Activated naive CD8-positive, alpha-beta T cell treated with anti-CD3 and anti-CD28 coated beads, Interleukin-2, amount 10 ng/mL, durations not matched to agents 7 days and 5 days (primary cell): ENCODE results near the gene CENPM. TPM values are rescaled to one million over a fixed set of nuclear protein-coding genes. Genes with fewer than 3 reads are reported as not detected.
"Not testable (repeated sequence)": the region's sequence is repeated elsewhere in the genome, so short reads cannot be mapped to it uniquely, and the experiment has no call there.

ENCODE experiments used
- ATAC-seq: fragments of 150-1000 bp; cut with Tn5 transposase; one replicate; pipeline ENCODE4 v1.10.0; 2021; ENCODE audit warnings: low read depth, moderate library complexity
- POLR2A ChIA-PET: fragments of 350-600 bp; sonication (Branson Sonifier 250); formaldehyde crosslinking; loops from one replicate; lab custom pipeline; 2021; ENCODE audit warnings: antibody characterized with exemption; lab: Charles Lee
- DNase-seq: peaks from one replicate; pipeline ENCODE4 v3.0.0; 2021
- H3K27ac Mint-ChIP-seq: one replicate; pipeline ENCODE4 v1.8.0; 2022; ENCODE audit warnings: mild to moderate bottlenecking, mixed read lengths
- H3K27me3 Mint-ChIP-seq: one replicate; pipeline ENCODE4 v1.8.0; 2022; ENCODE audit warnings: mild to moderate bottlenecking, moderate library complexity, mixed read lengths
- H3K36me3 Mint-ChIP-seq: one replicate; pipeline ENCODE4 v1.8.0; 2021; ENCODE audit warnings: mild to moderate bottlenecking, mixed read lengths
- H3K4me1 Mint-ChIP-seq: one replicate; pipeline ENCODE4 v1.8.0; 2021; ENCODE audit warnings: mixed read lengths
- H3K4me3 Mint-ChIP-seq: one replicate; pipeline ENCODE4 v1.8.0; 2022; ENCODE audit warnings: mild to moderate bottlenecking, moderate library complexity, mixed read lengths
- H3K9me3 Mint-ChIP-seq: one replicate; pipeline ENCODE4 v1.8.0; 2021; ENCODE audit warnings: mixed read lengths
- total RNA-seq, 2 experiments: library from RNA; stranded (reverse); gene quantifications; one replicate each; pipeline ENCODE4 v1.2.3, GENCODE V29; 2021

Gene CENPM
- total RNA-seq, 2 experiments from 2014 or later = 45.4 to 53.2 TPM

GRCh38 chr22:41951898-41952474 lies 5.0 kb upstream of the CENPM start, which contains the start of gene SMIM45:
Gene SMIM45, plus strand, starts transcription at chr22:41952150.
- DNase-seq = no peak
- POLR2A ChIA-PET = interaction anchor here (1.5 kb wide), 1 partner anchor 127 kb away, joined by 3 read pairs; the partner anchor contains the start of gene SMDT1
- Mint-ChIP-seq H3K36me3 (no peaks in the 10 kb centered on the region), H3K4me3 (no peak within 1 kb of the TSS), H3K4me1 (peaks cover 13% of the 10 kb centered on the region), H3K27me3 (no peaks in the 10 kb centered on the region), H3K27ac (no peak within 1 kb of the TSS), H3K9me3 (no peaks in the 10 kb centered on the region)
- no peak for ATAC-seq

DNA sequence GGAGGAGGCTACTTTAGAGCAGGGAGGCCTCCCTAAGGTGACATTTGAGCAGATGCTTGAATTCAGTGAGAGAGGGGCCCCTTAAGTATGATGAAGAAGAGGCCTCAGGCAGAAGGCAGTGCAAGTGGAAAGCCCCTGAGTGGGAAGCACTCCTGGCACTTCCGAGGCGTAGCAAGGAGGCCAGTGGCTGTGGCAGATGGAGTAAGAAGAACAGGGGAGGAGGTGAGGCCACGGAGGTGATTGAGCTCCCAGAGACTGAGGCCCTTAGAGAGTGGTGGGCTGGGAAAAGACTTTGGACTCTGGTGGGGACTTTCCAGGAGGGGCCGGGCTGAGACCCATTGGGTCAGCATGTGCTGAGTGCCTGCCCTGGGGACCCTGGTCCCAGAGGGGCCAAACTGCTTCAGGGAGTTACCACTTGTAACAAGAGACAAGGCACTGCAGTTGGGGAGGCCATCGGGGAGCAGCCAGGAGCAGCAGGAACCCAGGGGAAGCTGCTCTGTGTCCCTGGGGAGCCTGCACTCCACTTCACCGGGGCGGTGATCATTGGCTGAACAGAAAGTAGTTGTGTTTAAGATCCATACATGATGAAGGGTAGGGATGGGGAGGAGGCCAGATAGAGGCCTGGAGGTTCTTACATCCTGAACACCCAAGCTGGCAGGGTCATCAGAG lies 2.5 kb upstream of the CENPM start:
- ATAC-seq = no peak
- POLR2A ChIA-PET = interaction anchor here (1.0 to 1.5 kb wide), 2 partner anchors 9 to 129 kb away, joined by 4 to 5 read pairs; no protein-coding TSS in a partner anchor
- Mint-ChIP-seq H3K4me3 (no peak overlapping the region), H3K36me3 (peaks cover 6% of the 10 kb centered on the region), H3K9me3 (no peaks in the 10 kb centered on the region), H3K4me1 (peaks cover 21% of the 10 kb centered on the region), H3K27ac (no peak overlapping the region), H3K27me3 (no peaks in the 10 kb centered on the region)
- no peak for DNase-seq

- H3K4me1 Mint-ChIP-seq = peaks cover 21% of the 10 kb centered on the region
- not testable (repeated sequence) for H3K27me3 Mint-ChIP-seq, ATAC-seq, H3K4me3 Mint-ChIP-seq, H3K9me3 Mint-ChIP-seq, DNase-seq, H3K36me3 Mint-ChIP-seq, H3K27ac Mint-ChIP-seq
- POLR2A ChIA-PET = interaction anchor here (0.6 to 1.5 kb wide), 2 partner anchors 9 to 342 kb away, joined by 3 to 5 read pairs; no protein-coding TSS in a partner anchor
Measured at GRCh38 chr22:41948928-41949296, 2.0 kb upstream of the CENPM start.

- Mint-ChIP-seq H3K9me3 (no peaks in the 10 kb centered on the region), H3K4me3 (no peak overlapping the region), H3K27ac (no peak overlapping the region), H3K36me3 (peaks cover 10% of the 10 kb centered on the region), H3K4me1 (peaks cover 24% of the 10 kb centered on the region), H3K27me3 (no peaks in the 10 kb centered on the region)
- no peak for ATAC-seq
- POLR2A ChIA-PET = interaction anchor here (0.6 to 1.2 kb wide), 4 partner anchors 9 to 341 kb away, joined by 3 to 4 read pairs (median 4); no protein-coding TSS in a partner anchor
- DNase-seq = no peak
Measured at GRCh38 chr22:41948142-41948541, 1.2 kb upstream of the CENPM start.

GRCh38 chr22:41947424-41948080 lies 600 bp upstream of the CENPM start:
- Mint-ChIP-seq H3K27me3 (no peaks in the 10 kb centered on the region), H3K36me3 (peaks cover 10% of the 10 kb centered on the region), H3K4me1 (peaks cover 28% of the 10 kb centered on the region), H3K9me3 (no peaks in the 10 kb centered on the region), H3K4me3 (peak overlapping the region; percentile 94), H3K27ac (peak overlapping the region; percentile 91)
- DNase-seq (no peak), ATAC-seq (no peak)
- POLR2A ChIA-PET = interaction anchor here (0.7 to 2.2 kb wide), 16 partner anchors 9 to 479 kb away, joined by 3 to 25 read pairs (median 4); partner anchors contain the start of genes ACO2, CCDC134, NDUFA6 and PHF5A

- H3K27ac Mint-ChIP-seq = no peak overlapping the region
- DNase-seq = no peak
- ATAC-seq = no peak
- no peaks in the 10 kb centered on the region for H3K27me3 Mint-ChIP-seq
- POLR2A ChIA-PET = interaction anchor here (0.7 kb wide), 1 partner anchor 508 kb away, joined by 5 read pairs; no protein-coding TSS in a partner anchor
- peak overlapping the region; percentile 12 for H3K4me3 Mint-ChIP-seq
- peaks cover 55% of the 10 kb centered on the region for H3K4me1 Mint-ChIP-seq
- H3K9me3 Mint-ChIP-seq = no peaks in the 10 kb centered on the region
- H3K36me3 Mint-ChIP-seq = peaks cover 21% of the 10 kb centered on the region
Measured at GRCh38 chr22:41943661-41944209, 3.2 kb downstream of the CENPM start.

DNA sequence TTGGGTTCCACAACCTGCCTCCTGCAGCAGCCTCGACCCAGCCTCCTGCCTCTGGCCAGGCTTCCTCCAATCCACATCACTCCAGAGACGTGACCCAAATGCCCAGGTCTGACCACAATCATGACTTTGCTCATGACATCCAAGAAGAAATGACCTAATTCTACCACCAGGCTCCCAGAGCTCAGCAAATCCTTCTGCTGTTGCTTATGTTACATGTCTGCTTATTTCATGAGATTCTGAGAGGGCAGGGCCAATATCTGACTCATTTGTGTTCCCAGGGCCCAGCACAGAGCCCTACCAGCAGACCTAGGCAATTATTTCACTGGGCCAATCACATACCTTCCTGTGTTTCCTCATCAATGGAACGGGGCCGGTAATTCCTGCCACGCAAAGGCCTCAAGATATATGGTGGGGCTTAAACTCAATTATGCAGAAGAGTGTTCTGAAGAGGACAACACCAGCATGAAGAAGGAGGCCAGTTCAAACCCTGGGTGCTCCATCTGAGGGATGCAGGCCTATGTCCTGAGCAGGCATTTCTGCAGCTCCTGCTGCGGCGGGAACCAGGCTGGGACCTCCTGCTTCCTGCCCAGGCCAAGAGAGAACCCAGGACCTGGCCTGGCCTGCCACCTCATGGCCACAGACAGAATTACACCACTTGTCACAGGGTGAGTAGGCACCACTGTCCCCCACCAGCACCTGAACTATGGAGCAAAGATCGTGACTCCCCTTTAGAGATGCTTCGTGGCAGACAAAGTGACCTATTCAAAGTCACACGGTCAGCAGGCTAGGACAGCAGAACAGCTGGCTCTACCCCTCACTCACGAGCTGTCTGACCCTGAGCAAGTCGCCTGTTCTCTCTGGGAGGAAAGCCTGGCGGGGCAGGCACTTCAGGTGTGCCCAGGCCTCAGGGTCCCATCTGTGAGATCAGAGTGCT lies 5.9 kb downstream of the CENPM start:
- H3K27me3 Mint-ChIP-seq = no peaks in the 10 kb centered on the region
- H3K36me3 Mint-ChIP-seq = peaks cover 21% of the 10 kb centered on the region
- peaks cover 44% of the 10 kb centered on the region for H3K4me1 Mint-ChIP-seq
- DNase-seq = peak; percentile 88
- peak overlapping the region; percentile 18 for H3K4me3 Mint-ChIP-seq
- no peaks in the 10 kb centered on the region for H3K9me3 Mint-ChIP-seq
- peak overlapping the region; percentile 91 for H3K27ac Mint-ChIP-seq
- POLR2A ChIA-PET = interaction anchor here (0.5 to 3.6 kb wide), 11 partner anchors 9 to 275 kb away, joined by 3 to 20 read pairs (median 6); partner anchors contain the start of genes CCDC134, MEI1, SNU13 and SREBF2
- peak; percentile 75 for ATAC-seq

- Mint-ChIP-seq H3K4me3 (peak overlapping the region; percentile 65), H3K27ac (peak overlapping the region; percentile 91), H3K36me3 (peaks cover 16% of the 10 kb centered on the region), H3K4me1 (peaks cover 40% of the 10 kb centered on the region), H3K27me3 (no peaks in the 10 kb centered on the region), H3K9me3 (no peaks in the 10 kb centered on the region)
- peak; percentile 63 for ATAC-seq
- POLR2A ChIA-PET = interaction anchor here (0.5 to 3.6 kb wide), 12 partner anchors 9 to 274 kb away, joined by 3 to 20 read pairs (median 6); partner anchors contain the start of genes CCDC134, MEI1, SMDT1 and SNU13
- DNase-seq = peak; percentile 70
Measured at GRCh38 chr22:41939981-41940831, 6.7 kb downstream of the CENPM start.

DNA sequence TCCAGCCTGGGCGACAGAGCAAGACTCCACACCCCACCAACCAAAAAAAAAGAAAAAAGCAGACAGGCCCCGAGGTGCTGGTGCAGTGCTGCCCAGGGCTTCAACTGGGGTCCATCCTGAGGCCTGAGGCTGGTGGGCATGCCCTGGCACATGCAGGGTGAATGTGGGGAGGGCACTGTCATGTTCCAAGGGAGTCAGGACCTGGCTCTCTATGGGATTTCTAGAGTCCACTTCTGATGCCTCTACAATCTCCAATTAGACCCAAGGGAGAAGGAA lies 10.1 kb downstream of the CENPM start:
- POLR2A ChIA-PET = interaction anchor here (1.0 to 1.3 kb wide), 2 partner anchors 10 to 190 kb away, joined by 3 to 4 read pairs; partner anchors contain the start of gene CENPM
- no peak overlapping the region for H3K27ac Mint-ChIP-seq
- H3K27me3 Mint-ChIP-seq = no peaks in the 10 kb centered on the region
- H3K9me3 Mint-ChIP-seq = no peaks in the 10 kb centered on the region
- H3K4me3 Mint-ChIP-seq = no peak overlapping the region
- DNase-seq = no peak
- peaks cover 31% of the 10 kb centered on the region for H3K4me1 Mint-ChIP-seq
- no peak for ATAC-seq
- H3K36me3 Mint-ChIP-seq = peaks cover 11% of the 10 kb centered on the region

GRCh38 chr22:41935509-41935908 lies 11.4 kb downstream of the CENPM start:
- Mint-ChIP-seq H3K27me3 (no peaks in the 10 kb centered on the region), H3K27ac (no peak overlapping the region), H3K4me3 (no peak overlapping the region), H3K4me1 (peaks cover 17% of the 10 kb centered on the region), H3K36me3 (peaks cover 5% of the 10 kb centered on the region), H3K9me3 (no peaks in the 10 kb centered on the region)
- POLR2A ChIA-PET = interaction anchor here (0.7 to 1.5 kb wide), 4 partner anchors 9 to 28 kb away, joined by 3 to 5 read pairs (median 4); partner anchors contain the start of genes CENPM and TNFRSF13C
- ATAC-seq (no peak), DNase-seq (no peak)

GRCh38 chr22:41935015-41935351 lies 12.0 kb downstream of the CENPM start:
- DNase-seq = no peak
- no peak overlapping the region for H3K27ac Mint-ChIP-seq
- H3K4me1 Mint-ChIP-seq = peaks cover 12% of the 10 kb centered on the region
- POLR2A ChIA-PET = interaction anchor here (0.9 to 1.5 kb wide), 6 partner anchors 8 to 236 kb away, joined by 3 to 5 read pairs (median 4); partner anchors contain the start of genes CCDC134, CENPM, MEI1 and TNFRSF13C
- peaks cover 5% of the 10 kb centered on the region for H3K36me3 Mint-ChIP-seq
- H3K9me3 Mint-ChIP-seq = no peaks in the 10 kb centered on the region
- ATAC-seq = no peak
- H3K27me3 Mint-ChIP-seq = no peaks in the 10 kb centered on the region
- H3K4me3 Mint-ChIP-seq = no peak overlapping the region
